ENCODE results near the gene ADAMTS17.

- TF ChIP-seq, protein P1, sequence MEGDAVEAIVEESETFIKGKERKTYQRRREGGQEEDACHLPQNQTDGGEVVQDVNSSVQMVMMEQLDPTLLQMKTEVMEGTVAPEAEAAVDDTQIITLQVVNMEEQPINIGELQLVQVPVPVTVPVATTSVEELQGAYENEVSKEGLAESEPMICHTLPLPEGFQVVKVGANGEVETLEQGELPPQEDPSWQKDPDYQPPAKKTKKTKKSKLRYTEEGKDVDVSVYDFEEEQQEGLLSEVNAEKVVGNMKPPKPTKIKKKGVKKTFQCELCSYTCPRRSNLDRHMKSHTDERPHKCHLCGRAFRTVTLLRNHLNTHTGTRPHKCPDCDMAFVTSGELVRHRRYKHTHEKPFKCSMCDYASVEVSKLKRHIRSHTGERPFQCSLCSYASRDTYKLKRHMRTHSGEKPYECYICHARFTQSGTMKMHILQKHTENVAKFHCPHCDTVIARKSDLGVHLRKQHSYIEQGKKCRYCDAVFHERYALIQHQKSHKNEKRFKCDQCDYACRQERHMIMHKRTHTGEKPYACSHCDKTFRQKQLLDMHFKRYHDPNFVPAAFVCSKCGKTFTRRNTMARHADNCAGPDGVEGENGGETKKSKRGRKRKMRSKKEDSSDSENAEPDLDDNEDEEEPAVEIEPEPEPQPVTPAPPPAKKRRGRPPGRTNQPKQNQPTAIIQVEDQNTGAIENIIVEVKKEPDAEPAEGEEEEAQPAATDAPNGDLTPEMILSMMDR (IDR thresholded peaks at IDR 0.05; ENCODE audit: poor library complexity): no peak
- TF ChIP-seq EZH2phosphoT487 (IDR thresholded peaks at IDR 0.05; ENCODE audit: low read depth, severe bottlenecking, unreplicated experiment): no peak
These were observed 155.4 kb downstream of the ADAMTS17 start for GRCh38 chr15:100186366-100186765.

Measured in hepatocyte (in vitro differentiated cells).